SK-N-SH treated with all-trans-retinoic acid at 6 μM for 48 hours (cell line): ENCODE measurements around the gene SSR1.
"Not testable (repeated sequence)": the region's sequence is repeated elsewhere in the genome, so short reads cannot be mapped to it uniquely, and the experiment has no call there.

Source experiments
- ATAC-seq: fragments of 200-7000 bp; cut with Tn5 transposase; 3 replicates; pipeline ENCODE4 v1.9.1; 2020; ENCODE audit warnings: mild to moderate bottlenecking, moderate library complexity
- ARNTL ChIP-seq: fragments of 450-650 bp; formaldehyde crosslinking; IDR thresholded peaks from 2 replicates; pipeline ENCODE4 v1.5.0; 2020; ENCODE audit warnings: low read depth, mild to moderate bottlenecking, moderate library complexity, borderline replicate concordance
- BACH2 ChIP-seq: fragments of 250-450 bp; sonication (Bioruptor Pico); IDR thresholded peaks from 2 replicates; pipeline ENCODE4 v1.9.0; 2021; ENCODE audit warnings: mild to moderate bottlenecking, borderline replicate concordance
- CREB5 ChIP-seq: fragments of 250-450 bp; sonication (Bioruptor Pico); IDR thresholded peaks from 2 replicates; pipeline ENCODE4 v1.5.1; 2020; ENCODE audit warnings: low read depth, mild to moderate bottlenecking, moderate library complexity
- CSDC2 ChIP-seq: fragments of 250-450 bp; sonication (Bioruptor Pico); IDR thresholded peaks from 2 replicates; pipeline ENCODE4 v1.5.0; 2020; ENCODE audit warnings: mild to moderate bottlenecking, moderate library complexity
- CSRNP3 ChIP-seq: fragments of 250-450 bp; sonication (Bioruptor Pico); IDR thresholded peaks from 2 replicates; pipeline ENCODE4 v1.5.1; 2021; ENCODE audit warnings: mild to moderate bottlenecking, moderate library complexity
- ESRRG ChIP-seq: fragments of 250-450 bp; sonication (Bioruptor Pico); IDR thresholded peaks from 2 replicates; pipeline ENCODE4 v1.6.1; 2021; ENCODE audit warnings: mild to moderate bottlenecking
- GLIS3 ChIP-seq: fragments of 250-450 bp; sonication (Bioruptor Pico); IDR thresholded peaks from 2 replicates; pipeline ENCODE4 v1.5.0; 2020; ENCODE audit warnings: mild to moderate bottlenecking, moderate library complexity
- OSR1 ChIP-seq: fragments of 250-450 bp; sonication (Bioruptor Pico); IDR thresholded peaks from 2 replicates; pipeline ENCODE4 v1.8.0; 2022; ENCODE audit warnings: moderate library complexity, mild to moderate bottlenecking, inconsistent platforms
- PATZ1 ChIP-seq: fragments of 250-450 bp; sonication (Bioruptor Pico); IDR thresholded peaks from 2 replicates; pipeline ENCODE4 v1.8.0; 2020; ENCODE audit warnings: mild to moderate bottlenecking, moderate library complexity, borderline replicate concordance
- PPARA ChIP-seq: fragments of 250-450 bp; sonication (Bioruptor Pico); IDR thresholded peaks from 2 replicates; pipeline ENCODE4 v1.5.0; 2020; ENCODE audit warnings: mild to moderate bottlenecking, borderline replicate concordance
- RARB ChIP-seq: fragments of 250-450 bp; sonication (Bioruptor Pico); IDR thresholded peaks from 2 replicates; pipeline ENCODE4 v1.8.0; 2021; ENCODE audit warnings: mild to moderate bottlenecking, moderate library complexity
- SNAI2 ChIP-seq: fragments of 250-450 bp; sonication (Bioruptor Pico); IDR thresholded peaks from 2 replicates; pipeline ENCODE4 v1.5.0; 2020; ENCODE audit warnings: mild to moderate bottlenecking, moderate library complexity
- TCF4 ChIP-seq: fragments of 250-450 bp; sonication (Bioruptor Pico); IDR thresholded peaks from 2 replicates; pipeline ENCODE4 v1.8.0; 2021; ENCODE audit warnings: mild to moderate bottlenecking, moderate library complexity, borderline replicate concordance
- TOX ChIP-seq: fragments of 250-450 bp; sonication (Bioruptor Pico); IDR thresholded peaks from 2 replicates; pipeline ENCODE4 v1.8.0; 2021; ENCODE audit warnings: mild to moderate bottlenecking, moderate library complexity, borderline replicate concordance
- TSHZ2 ChIP-seq: fragments of 250-450 bp; sonication (Bioruptor Pico); IDR thresholded peaks from 2 replicates; pipeline ENCODE4 v1.5.0; 2020; ENCODE audit warnings: mild to moderate bottlenecking, moderate library complexity
- ZC3H10 ChIP-seq: fragments of 250-450 bp; sonication (Bioruptor Pico); IDR thresholded peaks from 2 replicates; pipeline ENCODE4 v1.5.1; 2021; ENCODE audit warnings: mild to moderate bottlenecking, moderate library complexity
- ZFP3 ChIP-seq: fragments of 250-450 bp; sonication (Bioruptor Pico); IDR thresholded peaks from 2 replicates; pipeline ENCODE4 v1.5.0; 2020; ENCODE audit warnings: mild to moderate bottlenecking, moderate library complexity
- ZFP30 ChIP-seq: fragments of 450-650 bp; formaldehyde crosslinking; IDR thresholded peaks from 2 replicates; pipeline ENCODE4 v1.5.0; 2022; ENCODE audit warnings: mild to moderate bottlenecking, moderate library complexity
- ZNF565 ChIP-seq: fragments of 450-650 bp; formaldehyde crosslinking; conservative IDR thresholded peaks from 2 replicates; pipeline ENCODE4 v1.5.0; 2020; ENCODE audit warnings: low read depth, mild to moderate bottlenecking, moderate library complexity
- ZNF70 ChIP-seq: fragments of 450-650 bp; formaldehyde crosslinking; IDR thresholded peaks from 2 replicates; pipeline ENCODE4 v1.5.0; 2020; ENCODE audit warnings: mild to moderate bottlenecking, moderate library complexity
- ZNF8 ChIP-seq: fragments of 450-650 bp; formaldehyde crosslinking; IDR thresholded peaks from 2 replicates; pipeline ENCODE4 v1.5.0; 2020; ENCODE audit warnings: mild to moderate bottlenecking, moderate library complexity
- TF ChIP-seq, protein P1 (sequence below): fragments of 250-450 bp; sonication (Bioruptor Pico); IDR thresholded peaks from 2 replicates; pipeline ENCODE4 v1.8.0; 2021; ENCODE audit warnings: low read depth, mild to moderate bottlenecking, moderate library complexity, borderline replicate concordance

The SSR1 gene

GRCh38 chr6:7290079-7290478 is 22.9 kb downstream of the SSR1 start:
- ATAC-seq = no peak
- no peak for TF ChIP-seq ZFP30 (CRISPR knock-in tag)
- no peak for TF ChIP-seq CREB5
- TF ChIP-seq, protein P1, sequence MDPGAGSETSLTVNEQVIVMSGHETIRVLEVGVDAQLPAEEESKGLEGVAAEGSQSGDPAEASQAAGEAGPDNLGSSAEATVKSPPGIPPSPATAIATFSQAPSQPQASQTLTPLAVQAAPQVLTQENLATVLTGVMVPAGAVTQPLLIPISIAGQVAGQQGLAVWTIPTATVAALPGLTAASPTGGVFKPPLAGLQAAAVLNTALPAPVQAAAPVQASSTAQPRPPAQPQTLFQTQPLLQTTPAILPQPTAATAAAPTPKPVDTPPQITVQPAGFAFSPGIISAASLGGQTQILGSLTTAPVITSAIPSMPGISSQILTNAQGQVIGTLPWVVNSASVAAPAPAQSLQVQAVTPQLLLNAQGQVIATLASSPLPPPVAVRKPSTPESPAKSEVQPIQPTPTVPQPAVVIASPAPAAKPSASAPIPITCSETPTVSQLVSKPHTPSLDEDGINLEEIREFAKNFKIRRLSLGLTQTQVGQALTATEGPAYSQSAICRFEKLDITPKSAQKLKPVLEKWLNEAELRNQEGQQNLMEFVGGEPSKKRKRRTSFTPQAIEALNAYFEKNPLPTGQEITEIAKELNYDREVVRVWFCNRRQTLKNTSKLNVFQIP (CRISPR knock-in tag) = no peak
- TF ChIP-seq TSHZ2 (CRISPR knock-in tag) = no peak
- TF ChIP-seq ARNTL (CRISPR knock-in tag) = no peak
- no peak for TF ChIP-seq BACH2 (CRISPR knock-in tag)
- TF ChIP-seq GLIS3 = no peak
- TF ChIP-seq TOX (CRISPR knock-in tag) = no peak
- no peak for TF ChIP-seq ZFP3
- no peak for TF ChIP-seq CSRNP3 (CRISPR knock-in tag)
- TF ChIP-seq ESRRG = no peak
- no peak for TF ChIP-seq RARB (CRISPR knock-in tag)
- TF ChIP-seq SNAI2 = no peak
- no peak for TF ChIP-seq ZC3H10
- no peak for TF ChIP-seq ZNF565 (CRISPR knock-in tag)
- TF ChIP-seq CSDC2 (CRISPR knock-in tag) = no peak
- TF ChIP-seq ZNF70 (CRISPR knock-in tag) = no peak
- TF ChIP-seq TCF4 (CRISPR knock-in tag) = no peak
- TF ChIP-seq PPARA (CRISPR knock-in tag) = no peak

DNA sequence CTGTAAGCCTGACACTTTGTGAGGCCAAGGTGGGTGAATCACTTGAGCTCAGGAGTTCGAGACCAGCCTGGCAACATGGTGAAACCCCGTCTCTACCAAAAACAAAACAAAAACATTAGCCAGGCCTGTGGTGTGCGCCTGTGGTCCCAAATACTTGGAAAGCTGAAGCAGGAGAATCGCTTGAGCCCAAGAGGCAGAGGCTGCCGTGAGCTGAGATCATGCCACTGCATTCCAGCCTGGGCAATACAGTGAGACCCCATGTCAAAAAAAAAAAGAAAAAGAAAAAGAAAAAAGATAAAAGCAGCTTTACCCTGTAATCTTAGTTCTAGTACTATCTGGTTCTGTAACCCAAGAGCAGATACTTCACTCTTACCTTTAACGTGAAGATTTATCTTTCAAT is 27.6 kb downstream of the SSR1 start:
- no peak for TF ChIP-seq TCF4 (CRISPR knock-in tag)
- no peak for TF ChIP-seq OSR1 (CRISPR knock-in tag)
- TF ChIP-seq, all 23 proteins: peak for 0
- no peak for ATAC-seq

DNA sequence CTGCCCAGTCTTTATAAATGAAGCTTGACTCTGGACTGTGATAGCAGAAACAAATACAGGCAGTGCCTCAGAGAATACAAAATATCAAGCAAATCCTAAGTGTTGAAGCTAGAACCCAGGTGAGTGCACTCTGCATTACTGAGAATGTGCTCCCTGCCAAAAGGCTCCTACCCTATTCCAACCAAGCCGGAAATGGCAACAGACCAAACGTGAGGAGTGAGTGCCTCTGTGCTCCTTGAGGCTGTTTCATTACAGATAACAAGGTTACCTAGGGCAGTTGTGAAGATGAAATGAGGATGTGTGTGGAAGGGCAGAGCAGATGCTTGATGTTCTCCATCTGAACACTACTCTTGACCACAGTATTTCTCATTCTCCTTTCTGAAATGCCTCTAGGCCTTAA is 29.3 kb downstream of the SSR1 start:
- no peak for ATAC-seq
- TF ChIP-seq ZC3H10 = no peak
- no peak for TF ChIP-seq ZFP3
- TF ChIP-seq OSR1 (CRISPR knock-in tag) = no peak
- TF ChIP-seq PPARA (CRISPR knock-in tag) = no peak

- no peak for ATAC-seq
- TF ChIP-seq PPARA (CRISPR knock-in tag) = no peak
- no peak for TF ChIP-seq ARNTL (CRISPR knock-in tag)
These were observed 30.7 kb downstream of the SSR1 start for GRCh38 chr6:7282097-7282906.

- no peak for TF ChIP-seq PATZ1 (CRISPR knock-in tag)
- TF ChIP-seq ZNF565 (CRISPR knock-in tag) = no peak
- no peak for TF ChIP-seq SNAI2
- no peak for TF ChIP-seq ZC3H10
- TF ChIP-seq ARNTL (CRISPR knock-in tag) = no peak
- TF ChIP-seq ZNF8 (CRISPR knock-in tag) = no peak
- no peak for TF ChIP-seq ZNF70 (CRISPR knock-in tag)
- no peak for TF ChIP-seq ZFP3
- TF ChIP-seq GLIS3 = no peak
- no peak for TF ChIP-seq ESRRG
- ATAC-seq = no peak
These were observed 36.8 kb downstream of the SSR1 start for GRCh38 chr6:7276199-7276524.

DNA sequence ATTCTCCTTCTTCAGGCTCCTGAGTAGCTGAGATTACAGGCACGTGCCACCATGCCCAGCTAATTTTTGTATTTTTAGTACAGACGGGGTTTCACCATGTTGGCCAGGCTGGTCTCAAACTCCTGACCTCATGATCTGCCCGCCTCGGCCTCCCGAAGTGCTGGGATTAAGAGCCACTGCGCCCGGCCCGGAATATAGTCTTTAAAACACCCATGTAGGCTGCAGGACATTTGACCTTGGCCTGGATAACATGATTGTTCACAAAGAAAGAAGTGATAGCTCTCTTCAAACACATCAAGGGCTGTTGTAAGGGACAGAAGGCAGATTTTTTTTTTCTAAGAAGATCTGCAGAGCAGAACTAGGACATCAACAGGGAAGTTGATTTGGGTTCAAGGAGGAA is 38.5 kb downstream of the SSR1 start:
- not testable (repeated sequence) for ATAC-seq
